ENCODE data around the gene RAB20.
"Not testable (repeated sequence)": the region's sequence is repeated elsewhere in the genome, so short reads cannot be mapped to it uniquely, and the experiment has no call there.

Gene RAB20

DNA sequence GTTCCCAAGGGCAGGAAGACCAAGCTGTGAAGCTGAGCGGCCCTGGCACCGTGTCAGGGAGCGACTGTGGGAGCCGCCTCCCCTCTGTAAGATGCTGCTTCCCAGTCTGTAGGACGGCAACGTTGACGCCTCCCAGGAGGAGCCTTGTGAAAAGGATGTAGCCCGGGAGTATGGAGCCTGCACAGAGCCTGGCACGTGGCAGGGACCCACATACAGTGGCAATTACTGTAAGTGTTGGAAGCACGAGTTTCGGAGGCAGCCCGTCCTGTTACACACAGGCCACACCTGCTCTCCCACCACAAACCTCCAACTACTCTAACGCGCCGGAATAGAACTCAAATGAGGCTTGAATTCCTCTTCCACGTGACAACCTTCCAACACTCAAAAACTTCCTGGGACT, 6.6 kb downstream of the RAB20 start:
- no peak for DNase-seq (ENCODE audit: low read depth in 2 of 2, low spot score in 1 of 2)

GRCh38 chr13:110554227-110554836, 7.2 kb downstream of the RAB20 start:
- no peak for DNase-seq (ENCODE audit: low read depth in 2 of 2, low spot score in 1 of 2)

GRCh38 chr13:110553417-110553816, 8.1 kb downstream of the RAB20 start:
- DNase-seq (ENCODE audit: low read depth in 2 of 2, low spot score in 1 of 2) = no peak

GRCh38 chr13:110552767-110553166, 8.8 kb downstream of the RAB20 start:
- DNase-seq (ENCODE audit: low read depth in 2 of 2, low spot score in 1 of 2) = no peak

GRCh38 chr13:110551284-110551683, 10.2 kb downstream of the RAB20 start:
- DNase-seq (ENCODE audit: low read depth in 2 of 2, low spot score in 1 of 2) = no peak

DNA sequence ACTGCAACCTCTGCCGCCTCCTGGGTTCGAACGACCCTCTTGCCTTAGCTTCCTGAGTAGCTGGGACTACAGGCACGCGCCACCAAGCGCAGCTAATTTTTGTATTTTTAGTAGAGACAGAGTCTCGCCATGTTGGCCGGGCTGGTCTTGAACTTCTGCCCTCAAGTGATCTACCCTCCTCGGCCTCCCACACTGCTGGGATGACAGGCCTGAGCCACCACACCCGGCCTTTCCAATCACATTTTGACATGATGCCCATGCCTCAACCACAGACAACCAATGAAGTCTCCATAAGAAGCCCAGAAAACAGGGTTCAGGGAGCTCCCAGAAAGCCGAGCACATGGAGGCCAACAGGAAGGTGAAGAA, 11.7 kb downstream of the RAB20 start:
- no peak for DNase-seq (ENCODE audit: low read depth in 2 of 2, low spot score in 1 of 2)

- DNase-seq (ENCODE audit: low read depth in 2 of 2, low spot score in 1 of 2) = no peak
These were observed 12.4 kb downstream of the RAB20 start for GRCh38 chr13:110548891-110549794.

DNA sequence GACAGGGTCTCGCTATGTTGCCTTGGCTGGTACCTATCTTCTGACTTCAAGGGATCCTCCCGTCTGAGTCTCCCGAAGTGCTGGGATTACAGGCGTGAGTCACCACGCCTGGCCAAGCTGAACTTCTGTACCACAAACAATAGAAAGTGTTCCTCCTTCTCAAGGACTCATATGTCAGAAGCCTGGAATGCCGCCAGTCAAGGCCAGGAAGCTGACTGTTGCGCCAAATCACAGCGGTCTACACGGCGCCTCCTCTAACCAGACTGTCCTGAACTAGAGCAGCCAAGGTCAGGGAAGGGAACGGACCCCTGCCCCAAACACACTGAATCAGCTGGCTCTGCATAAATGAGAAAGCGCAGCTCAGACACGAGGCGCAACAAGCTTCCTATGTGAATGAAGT, 14.6 kb downstream of the RAB20 start:
- no peak for DNase-seq (ENCODE audit: low read depth in 2 of 2, low spot score in 1 of 2)

- no peak for DNase-seq (ENCODE audit: low read depth in 2 of 2, low spot score in 1 of 2)
These were observed 15.1 kb downstream of the RAB20 start for GRCh38 chr13:110546378-110546777.

DNA sequence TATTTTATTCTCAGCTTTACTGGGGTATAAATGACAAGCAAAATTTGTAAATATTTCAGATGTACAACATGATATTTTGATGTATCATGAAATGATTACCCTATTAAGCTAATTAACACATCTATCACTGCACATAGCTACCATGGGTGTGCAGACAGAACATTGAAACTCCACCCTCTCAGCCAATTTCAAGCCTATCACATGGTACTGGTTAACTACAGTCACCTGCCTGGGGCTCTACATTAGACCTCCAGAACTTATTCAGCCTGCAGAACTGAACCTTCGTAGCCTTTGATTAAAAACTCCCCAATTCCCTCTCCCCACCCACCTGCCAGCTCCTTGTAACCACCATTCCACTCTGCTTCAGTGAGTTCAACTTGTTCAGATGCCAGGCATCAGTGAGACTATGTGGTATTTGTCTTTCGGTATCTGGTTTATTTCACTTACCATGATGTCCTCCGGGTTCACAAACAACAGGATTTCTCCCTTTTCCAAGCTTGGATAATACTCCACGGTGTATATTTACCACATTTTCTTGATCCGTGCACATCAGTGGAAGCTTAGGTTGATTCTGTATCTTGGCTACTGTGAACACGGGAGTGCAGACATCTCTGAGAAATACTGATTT, 19.2 kb downstream of the RAB20 start:
- no peak for DNase-seq (ENCODE audit: low read depth in 2 of 2, low spot score in 1 of 2)

GRCh38 chr13:110541526-110541920, 20.0 kb downstream of the RAB20 start:
- DNase-seq (ENCODE audit: low read depth in 2 of 2, low spot score in 1 of 2) = no peak

DNA sequence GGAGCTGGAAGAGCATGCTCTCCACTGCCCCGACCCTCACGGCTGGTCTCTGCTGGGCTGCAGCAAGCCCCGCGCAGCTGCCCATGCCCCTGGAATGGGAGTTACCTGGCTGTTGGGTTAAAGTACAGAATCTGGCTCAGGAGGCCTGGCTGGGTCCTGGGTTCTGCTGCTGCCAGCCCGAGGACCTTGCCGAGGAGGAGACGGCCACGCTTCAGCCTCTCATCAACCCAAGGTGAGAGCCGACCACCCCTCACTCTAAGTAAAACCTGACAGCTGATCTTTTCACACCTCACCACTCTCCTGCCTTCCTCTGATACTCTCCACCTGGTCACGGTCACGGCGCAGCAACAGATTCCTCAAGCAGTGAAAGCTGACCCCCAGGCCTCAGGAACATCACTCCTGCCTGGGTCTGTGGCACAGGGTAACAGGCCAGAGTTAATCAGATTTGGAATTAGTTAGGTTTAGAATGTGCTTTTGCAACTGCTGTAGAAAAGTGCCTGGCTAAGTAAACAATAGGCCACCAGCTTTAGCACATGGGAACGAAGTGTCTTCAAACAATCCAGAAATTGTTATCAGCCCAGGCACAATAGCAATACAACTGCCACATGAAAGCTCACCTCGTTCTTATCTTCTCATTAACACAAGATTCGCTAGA, 20.5 kb downstream of the RAB20 start:
- DNase-seq (ENCODE audit: low read depth in 2 of 2, low spot score in 1 of 2) = no peak

DNA sequence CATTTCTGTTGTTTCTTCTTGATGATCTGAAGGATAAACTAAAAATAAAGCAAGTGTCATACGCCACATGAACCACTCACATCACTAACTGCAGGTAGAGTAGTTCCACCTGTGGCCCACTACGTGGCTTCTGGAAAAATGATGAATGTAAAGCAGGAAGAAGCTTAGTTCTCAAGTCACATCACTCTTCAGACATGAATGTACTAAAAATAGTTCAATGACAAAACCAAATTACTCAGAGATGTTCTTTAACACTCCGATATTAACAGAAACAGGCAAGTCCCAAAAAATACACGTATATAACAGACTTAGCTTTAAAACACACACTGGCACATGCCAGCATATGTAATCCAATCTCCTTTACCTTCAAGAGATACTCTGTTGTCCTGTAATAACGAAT, 21.6 kb downstream of the RAB20 start:
- DNase-seq (ENCODE audit: low read depth in 2 of 2, low spot score in 1 of 2) = no peak

GRCh38 chr13:110538632-110539031, 22.9 kb downstream of the RAB20 start:
- no peak for DNase-seq (ENCODE audit: low read depth in 2 of 2, low spot score in 1 of 2)

DNA sequence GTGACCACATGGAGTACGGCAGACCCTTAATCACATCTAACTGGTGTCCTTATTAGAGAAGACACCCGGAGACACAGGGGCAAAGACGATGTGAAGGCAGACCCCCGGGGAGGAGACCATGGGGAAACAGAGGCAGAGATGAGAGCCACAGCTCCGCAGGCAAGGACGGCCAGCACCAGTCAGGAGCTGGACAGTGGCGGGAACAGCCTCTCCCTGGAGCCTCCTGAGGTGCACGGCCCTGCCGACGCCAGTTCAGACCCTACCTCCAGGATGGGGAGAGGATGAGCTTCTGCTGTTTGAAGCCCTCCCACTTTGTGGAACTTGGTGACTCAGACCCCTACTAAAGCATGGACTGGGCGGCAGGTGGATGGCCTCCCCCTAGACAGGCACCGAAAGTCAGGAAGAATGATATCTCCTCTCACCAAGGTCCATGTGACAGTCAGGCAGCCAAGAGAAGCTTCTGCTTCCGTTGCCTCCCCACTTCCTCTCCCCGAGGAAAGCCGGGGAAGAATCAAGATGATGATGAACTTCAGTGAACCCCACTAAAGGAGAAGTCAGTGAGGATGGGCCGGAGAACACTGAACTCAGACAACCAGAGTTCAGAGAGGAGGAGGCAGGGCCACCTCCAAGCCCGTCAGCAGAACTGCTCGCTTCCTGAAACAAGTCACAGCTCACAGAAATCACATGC, 25.4 kb downstream of the RAB20 start:
- no peak for DNase-seq (ENCODE audit: low read depth in 2 of 2, low spot score in 1 of 2)

DNA sequence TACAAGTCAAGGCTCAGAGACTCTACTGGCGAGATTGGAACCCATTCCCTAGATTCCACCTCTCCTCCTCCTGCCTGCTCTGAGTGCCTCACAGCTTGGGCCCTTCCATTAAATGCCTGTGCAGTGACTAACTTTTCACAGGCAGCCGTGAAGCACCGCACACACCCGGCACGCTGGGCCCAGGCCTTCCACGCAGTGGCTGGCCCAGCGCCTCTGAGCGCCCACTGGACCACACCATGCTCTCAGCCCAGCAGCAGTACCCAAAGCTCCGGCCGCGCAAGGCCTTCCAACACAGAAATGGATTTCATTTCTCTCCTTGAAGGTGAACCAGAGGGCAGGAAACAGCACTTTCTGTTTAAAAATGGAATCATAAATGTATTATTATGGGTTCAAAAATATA, 26.0 kb downstream of the RAB20 start:
- no peak for DNase-seq (ENCODE audit: low read depth in 2 of 2, low spot score in 1 of 2)

GRCh38 chr13:110533771-110534670, 27.5 kb downstream of the RAB20 start:
- no peak for DNase-seq (ENCODE audit: low read depth in 2 of 2, low spot score in 1 of 2)

DNA sequence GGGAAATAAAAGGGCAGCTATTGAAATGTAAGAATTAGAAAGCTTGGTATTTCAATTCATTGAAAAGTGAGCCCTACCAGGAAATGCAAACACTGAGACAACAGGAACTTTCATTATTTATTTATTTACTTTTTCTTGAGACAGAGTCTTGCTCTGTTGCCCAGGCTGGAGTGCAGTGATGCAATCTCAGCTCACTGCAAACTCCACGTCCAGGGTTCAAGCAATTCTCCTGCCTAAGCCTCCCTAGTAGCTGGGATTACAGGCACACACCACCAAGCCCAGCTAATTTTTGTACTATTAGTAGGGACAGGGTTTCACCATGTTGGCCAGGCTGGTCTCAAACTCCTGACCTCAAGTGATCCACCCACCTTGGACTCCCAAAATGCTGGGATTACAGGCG, 29.3 kb downstream of the RAB20 start:
- DNase-seq (ENCODE audit: low read depth in 2 of 2, low spot score in 1 of 2) = not testable (repeated sequence)

DNA sequence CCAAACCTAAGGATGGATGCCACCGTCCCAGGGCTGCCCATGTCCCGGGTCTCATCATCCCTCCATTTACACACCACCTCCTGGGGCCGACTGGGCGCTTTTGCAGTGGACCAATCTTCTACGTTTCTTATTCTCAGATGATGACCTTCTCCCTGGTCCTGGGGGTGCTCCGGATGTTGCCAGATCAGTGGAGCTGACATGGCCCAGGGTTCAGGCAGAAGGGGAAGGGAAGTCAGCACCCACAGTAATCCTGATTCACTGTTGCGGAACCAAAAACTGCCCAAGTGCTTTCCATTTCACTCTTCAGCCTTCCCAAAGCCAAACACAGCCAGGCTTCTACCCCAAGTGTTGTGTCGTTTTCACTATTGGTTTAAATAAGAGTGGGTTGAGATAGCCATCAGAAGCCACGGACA, 29.8 kb downstream of the RAB20 start:
- no peak for DNase-seq (ENCODE audit: low read depth in 2 of 2, low spot score in 1 of 2)

- DNase-seq (ENCODE audit: low read depth in 2 of 2, low spot score in 1 of 2) = no peak
These were observed 30.4 kb downstream of the RAB20 start for GRCh38 chr13:110531100-110531499.
